GM19452 (cell line): ENCODE measurements around the gene CSPG4.
A peak's percentile ranks its signal among the peaks of the same experiment; 100 is the strongest.
"Not testable (repeated sequence)": the region's sequence is repeated elsewhere in the genome, so short reads cannot be mapped to it uniquely, and the experiment has no call there.

Experiments
- ATAC-seq: cut with Tn5 transposase; IDR thresholded peaks from one replicate; pipeline ENCODE4 v1.9.1; 2021; ENCODE audit not compliant: unreplicated experiment

CSPG4 gene

GRCh38 chr15:75725006-75725718, 12.5 kb upstream of the CSPG4 start:
- ATAC-seq = no peak

DNA sequence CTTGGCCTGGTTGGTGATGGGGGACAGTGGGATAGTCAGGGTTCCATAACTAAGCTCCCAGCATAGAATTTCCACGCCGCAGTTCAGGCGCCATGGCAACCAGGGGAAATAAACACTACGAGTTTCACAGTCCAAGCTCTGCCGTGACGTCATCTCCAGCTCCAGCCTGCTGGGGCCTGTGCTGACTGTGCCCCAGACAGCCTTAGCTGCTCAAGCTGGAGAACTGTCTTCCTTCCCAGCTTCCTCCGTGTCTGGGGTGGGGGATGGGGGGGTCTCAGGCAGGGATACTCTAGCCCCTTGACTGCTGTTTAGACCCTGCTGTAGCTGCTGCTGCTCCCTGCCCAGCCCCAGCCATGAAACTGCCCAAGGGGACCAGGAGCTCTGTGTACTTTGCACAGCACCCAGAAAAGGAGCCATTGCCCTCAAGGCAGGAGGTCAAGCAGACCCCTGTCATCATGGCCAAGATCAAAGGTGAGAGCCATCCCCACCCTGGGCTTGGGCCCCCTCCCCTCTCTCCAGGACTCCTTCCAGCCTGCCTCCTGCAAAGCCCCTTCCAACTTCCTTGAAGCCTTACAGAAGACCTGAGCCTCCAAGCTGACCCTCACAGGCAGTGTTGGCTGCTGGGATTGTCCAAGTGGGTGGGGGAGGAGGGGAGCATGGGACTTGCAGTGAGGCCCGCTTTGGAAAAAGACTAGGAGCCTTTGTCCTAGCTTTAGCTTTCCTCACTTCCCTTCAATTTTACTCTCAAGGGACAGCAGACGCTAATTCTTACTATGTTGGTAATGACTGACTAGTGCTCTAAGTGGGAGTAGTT, 11.4 kb upstream of the CSPG4 start:
- peak; percentile 60 for ATAC-seq

- ATAC-seq = no peak
Measured at GRCh38 chr15:75723171-75723846, 10.7 kb upstream of the CSPG4 start.

- no peak for ATAC-seq
Measured at GRCh38 chr15:75721923-75722870, 9.5 kb upstream of the CSPG4 start.

DNA sequence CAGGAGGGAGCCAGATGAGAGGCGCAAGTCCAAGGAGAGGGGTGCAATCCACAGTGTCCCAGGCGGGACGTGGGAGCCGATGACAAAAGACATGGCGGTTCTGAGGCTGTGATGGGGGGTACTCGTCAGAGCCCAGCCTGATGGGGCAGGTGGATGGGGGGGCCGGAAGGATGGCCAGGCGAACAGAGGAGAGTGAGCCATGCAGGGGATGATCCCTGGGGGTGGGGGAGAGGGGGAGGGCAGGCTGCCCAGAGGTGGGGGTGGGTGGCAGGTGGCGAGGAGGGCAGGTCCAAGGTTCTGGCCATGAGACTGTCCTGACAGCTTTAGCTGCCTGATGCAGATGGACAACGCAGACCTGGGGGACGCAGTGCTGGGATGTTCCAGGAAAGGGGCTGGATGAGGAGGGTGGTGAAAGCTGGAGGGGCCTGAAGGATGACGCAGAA, 8.9 kb upstream of the CSPG4 start:
- ATAC-seq = no peak

- ATAC-seq = no peak
Measured at GRCh38 chr15:75720787-75721479, 8.3 kb upstream of the CSPG4 start.

DNA sequence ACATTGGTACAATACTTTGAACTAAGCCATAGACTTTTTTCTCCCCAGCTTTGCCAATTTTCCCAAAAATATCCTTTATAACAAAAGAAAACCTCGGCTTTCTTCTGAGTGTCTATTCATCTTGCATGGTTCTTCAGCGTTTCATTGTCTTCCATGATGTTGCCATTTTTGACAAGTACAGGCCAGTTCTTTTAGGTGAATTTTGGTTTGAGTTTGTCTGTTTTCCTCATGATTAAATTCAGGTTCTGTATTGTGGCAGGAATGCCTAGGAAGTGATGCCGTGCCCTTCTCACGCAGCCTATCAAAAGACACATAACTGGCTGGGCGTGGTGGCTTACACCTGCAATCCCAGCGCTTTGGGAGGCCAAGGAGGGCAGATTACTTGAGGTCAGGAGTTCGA, 7.6 kb upstream of the CSPG4 start:
- ATAC-seq = no peak

GRCh38 chr15:75718328-75718727, 5.7 kb upstream of the CSPG4 start:
- ATAC-seq = no peak

GRCh38 chr15:75717001-75717400, 4.4 kb upstream of the CSPG4 start:
- ATAC-seq = not testable (repeated sequence)

DNA sequence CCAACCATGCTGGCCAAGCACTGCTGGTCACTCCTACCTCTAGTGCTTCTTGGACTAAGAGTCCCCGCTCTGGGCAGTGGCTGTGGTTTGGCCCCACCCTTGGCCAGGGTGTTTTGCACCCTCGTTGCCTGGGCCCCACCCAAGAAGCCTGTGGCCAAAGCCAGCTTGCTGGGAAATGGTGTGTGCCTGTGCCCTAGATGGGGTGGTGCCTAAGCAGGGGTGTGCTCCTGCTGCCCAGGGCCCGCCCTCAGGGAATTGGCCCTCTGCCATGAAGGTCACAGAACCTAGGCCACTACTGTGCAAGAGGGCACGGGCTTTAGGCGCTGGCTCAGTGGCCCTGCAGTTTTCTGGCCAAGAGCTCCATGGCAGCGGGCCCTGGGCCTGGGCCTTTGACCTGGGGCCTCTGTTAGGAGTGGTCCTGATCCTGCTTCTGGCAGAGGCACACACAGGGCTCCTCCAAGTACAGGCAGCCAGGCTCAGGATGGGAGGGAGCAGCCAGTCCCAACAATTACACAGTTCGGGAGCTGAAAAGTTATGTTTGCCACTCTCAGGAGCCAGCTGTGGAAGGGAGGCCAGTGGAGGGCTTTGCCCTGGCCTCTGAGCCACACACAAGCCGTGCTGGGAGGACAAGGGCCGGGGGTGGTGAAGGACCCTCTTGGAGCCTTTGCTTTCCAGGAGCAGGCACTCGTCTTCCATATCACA, 3.8 kb upstream of the CSPG4 start:
- not testable (repeated sequence) for ATAC-seq

DNA sequence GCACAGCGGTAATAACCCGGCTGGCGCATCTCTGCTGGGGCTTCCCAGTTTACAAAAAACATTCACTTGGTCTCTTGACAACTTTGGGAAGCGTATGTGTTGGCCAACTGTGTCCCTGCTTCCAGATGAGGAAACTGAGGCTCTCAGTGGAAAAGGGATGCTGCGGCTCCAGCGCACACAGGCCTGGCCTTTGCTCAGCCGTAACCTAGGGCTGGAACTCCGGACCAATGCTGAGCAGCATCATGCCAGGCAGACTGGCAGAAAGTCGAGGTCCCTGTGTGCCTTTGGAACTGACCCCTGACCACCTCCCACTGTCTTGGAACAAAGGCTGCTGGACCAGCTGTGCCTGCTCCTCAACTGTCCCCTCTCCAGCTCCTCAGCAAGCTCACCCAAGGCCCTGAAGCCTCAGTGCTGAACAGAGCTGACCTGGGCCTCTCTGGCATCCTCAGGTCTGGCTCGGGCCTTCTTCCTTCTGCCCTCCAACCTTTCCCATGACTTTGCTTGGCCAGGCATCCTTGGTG, 2.7 kb upstream of the CSPG4 start:
- not testable (repeated sequence) for ATAC-seq

- no peak for ATAC-seq
Measured at GRCh38 chr15:75714195-75714594, 1.5 kb upstream of the CSPG4 start.

GRCh38 chr15:75713338-75713895, 769 bp upstream of the CSPG4 start:
- ATAC-seq = no peak

DNA sequence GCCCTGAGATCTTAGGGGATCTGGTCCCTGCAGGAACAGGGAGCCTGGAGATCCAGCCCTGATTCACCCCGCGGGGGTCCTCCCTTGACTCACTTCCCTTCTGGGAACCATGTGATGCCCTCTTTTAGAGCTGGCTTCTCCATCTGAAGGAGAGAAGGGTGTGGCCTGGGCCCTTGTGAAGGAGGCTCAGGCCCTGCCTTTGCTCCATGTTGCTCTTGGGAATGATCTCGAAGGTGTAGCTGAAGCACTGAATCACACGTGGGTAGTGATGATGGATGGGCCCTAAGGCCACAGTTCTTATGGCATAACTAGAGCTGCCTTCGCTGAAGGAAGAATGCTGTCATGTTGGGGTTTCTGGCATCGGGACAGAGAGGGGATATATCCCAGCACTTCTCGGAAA, 1.2 kb downstream of the CSPG4 start:
- not testable (repeated sequence) for ATAC-seq

DNA sequence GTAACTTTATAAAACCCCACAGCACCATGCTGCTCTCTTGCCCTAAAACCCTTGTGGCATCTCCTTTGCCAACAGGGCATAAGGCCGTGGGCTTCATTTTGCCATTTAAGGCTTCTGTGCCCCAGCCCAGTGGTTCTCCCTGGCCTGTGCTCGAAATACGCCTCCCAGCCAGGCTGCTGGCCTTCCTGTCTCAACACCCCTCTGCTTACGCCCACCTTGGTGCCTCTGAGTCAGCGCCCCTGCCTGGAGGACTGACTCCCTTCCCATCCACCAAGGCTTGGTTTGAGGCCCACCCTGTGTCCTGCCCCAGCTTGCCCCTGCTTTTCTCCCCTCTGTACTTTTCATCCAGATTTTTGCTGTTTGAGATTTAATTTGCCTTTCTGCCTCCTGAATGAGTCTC, 1.8 kb downstream of the CSPG4 start:
- ATAC-seq = not testable (repeated sequence)

GRCh38 chr15:75709458-75709857, 3.2 kb downstream of the CSPG4 start:
- ATAC-seq = not testable (repeated sequence)

GRCh38 chr15:75706682-75706954, 6.0 kb downstream of the CSPG4 start:
- ATAC-seq = no peak

- no peak for ATAC-seq
Measured at GRCh38 chr15:75705854-75706681, 6.6 kb downstream of the CSPG4 start.
